CD4-positive, alpha-beta T cell (primary cell): Measurements from ENCODE around the gene ID4. TPM values are rescaled to one million over a fixed set of nuclear protein-coding genes. Genes with fewer than 3 reads are reported as not detected.

ENCODE experiments used
- ATAC-seq: fragments of 200-7000 bp; cut with Tn5 transposase; one replicate; pipeline ENCODE4 v1.10.0; 2022; ENCODE audit warnings: mild to moderate bottlenecking; ENCODE audit not compliant: poor library complexity
- CTCF ChIA-PET: fragments of 350-600 bp; sonication (Branson Sonifier 250); formaldehyde crosslinking; loops from one replicate; lab custom pipeline; 2021; ENCODE audit warnings: antibody characterized with exemption, inconsistent platforms; lab: Charles Lee
- POLR2A ChIA-PET: fragments of 350-600 bp; sonication (Branson Sonifier 250); formaldehyde crosslinking; loops from one replicate; lab custom pipeline; 2021; ENCODE audit warnings: antibody characterized with exemption, inconsistent platforms; lab: Charles Lee
- DNase-seq, 14 experiments: peaks; one replicate each; pipeline ENCODE4 v3.0.0-alpha.2; 2013 to 2020; ENCODE audit warnings: mixed read lengths in 2 of 14
- H3K27ac ChIP-seq, 2 donors: one replicate each; pipeline versions ENCODE4 v1.5.1 to v1.7.0; 2013; ENCODE audit warnings: low read length in 2 of 2, low read depth in 1 of 2, mild to moderate bottlenecking in 1 of 2
- H3K27me3 ChIP-seq, 2 experiments: 1 replicate in 1 of 2; 2 replicates in 1 of 2; pipeline versions ENCODE4 v1.6.1 to v1.7.0; 2013; ENCODE audit warnings: low read length in 2 of 2, control low read depth in 1 of 2, mild to moderate bottlenecking in 1 of 2, moderate library complexity in 1 of 2; ENCODE audit not compliant: insufficient read depth in 2 of 2, control insufficient read depth in 1 of 2
- H3K36me3 ChIP-seq: one replicate; pipeline ENCODE4 v1.6.1; 2013; ENCODE audit warnings: low read length, control low read depth; ENCODE audit not compliant: insufficient read depth
- H3K4me1 ChIP-seq: one replicate; pipeline ENCODE4 v1.6.1; 2013; ENCODE audit warnings: low read length, control low read depth; ENCODE audit not compliant: insufficient read depth
- H3K4me3 ChIP-seq: one replicate; pipeline ENCODE4 v1.5.1; 2013; ENCODE audit warnings: mild to moderate bottlenecking, low read length, moderate library complexity
- H3K9me3 ChIP-seq, 2 experiments: 1 replicate in 1 of 2; 2 replicates in 1 of 2; pipeline versions ENCODE4 v1.6.1 to v1.7.0; 2013; ENCODE audit warnings: low read length in 2 of 2, mild to moderate bottlenecking in 2 of 2, control low read depth in 1 of 2, moderate library complexity in 1 of 2; ENCODE audit not compliant: control insufficient read depth in 1 of 2, insufficient read depth in 1 of 2
- H3K27ac Mint-ChIP-seq: one replicate; pipeline ENCODE4 v1.8.0; 2020; ENCODE audit warnings: mixed read lengths
- H3K27me3 Mint-ChIP-seq: one replicate; pipeline ENCODE4 v1.8.0; 2021; ENCODE audit warnings: mixed read lengths
- H3K36me3 Mint-ChIP-seq: one replicate; pipeline ENCODE4 v1.8.0; 2021; ENCODE audit warnings: low read depth, mixed read lengths
- H3K4me1 Mint-ChIP-seq: one replicate; pipeline ENCODE4 v1.8.0; 2021; ENCODE audit warnings: low read depth, mixed read lengths
- H3K4me3 Mint-ChIP-seq: one replicate; pipeline ENCODE4 v1.8.0; 2020; ENCODE audit warnings: mild to moderate bottlenecking, mixed read lengths
- H3K9me3 Mint-ChIP-seq: one replicate; pipeline ENCODE4 v1.8.0; 2020; ENCODE audit warnings: mixed read lengths
- intact Hi-C, 2 experiments: fragments of 100-400 bp; cut with DNase I in 1 of 2; cut with micrococcal nuclease in 1 of 2; formaldehyde crosslinking; loops; one replicate each; pipeline versions ENCODE4 v1.15.1 to v1.9.0; 2023 to 2025; cut with DNase I, micrococcal nuclease
- total RNA-seq, 174 experiments: library from RNA in 2 of 174; stranded (reverse) in 2 of 174; gene quantifications; one replicate each; pipeline ENCODE4 v1.2.3 and lab custom pipeline; 2021 to 2026
- TF ChIP-seq, protein P1 (sequence below): fragments of 200-600 bp; IDR thresholded peaks from one replicate; pipeline ENCODE4 v1.8.0; 2022; ENCODE audit warnings: antibody characterized with exemption, mild to moderate bottlenecking

ID4 gene
- total RNA-seq, 2 experiments from 2014 or later: not detected

DNA sequence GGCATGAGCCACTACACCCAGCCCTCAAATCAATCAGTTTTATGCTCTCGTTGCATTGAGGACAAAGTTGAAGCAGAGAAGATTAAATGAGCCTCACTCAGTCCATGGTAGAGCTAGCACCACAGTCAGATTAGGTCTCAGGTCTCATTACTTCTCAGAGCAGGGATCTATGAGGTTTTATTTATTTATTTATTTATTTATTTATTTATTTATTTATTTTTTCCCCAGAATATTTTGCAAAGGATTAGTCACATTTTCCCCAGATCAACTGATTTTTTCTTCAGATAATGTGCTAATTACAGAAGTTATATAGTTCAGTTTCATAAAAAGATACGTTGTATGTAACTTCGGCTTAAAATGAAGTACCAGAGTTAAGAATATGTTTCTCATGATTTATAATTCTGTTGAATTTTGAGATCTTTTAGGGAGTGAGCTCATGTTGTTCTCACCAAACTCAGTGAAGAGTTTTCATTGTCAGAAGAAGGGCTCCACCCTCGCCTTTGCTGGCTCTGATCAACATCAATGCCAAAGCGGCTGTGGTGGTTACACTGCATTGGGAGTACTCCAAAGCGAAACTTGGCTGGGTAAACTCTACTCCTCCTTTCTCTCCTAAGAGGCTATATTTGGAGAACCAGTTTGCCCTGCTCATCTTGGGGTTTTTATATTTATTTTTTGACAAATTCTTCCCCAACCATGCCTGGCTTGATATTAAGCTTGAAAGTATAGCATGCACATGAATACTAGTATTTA is 12.9 kb upstream of the ID4 start:
- peaks cover 0 to 5% of the 10 kb centered on the region in 2 experiments for H3K9me3 ChIP-seq
- H3K4me1 Mint-ChIP-seq: no peaks in the 10 kb centered on the region
- H3K27ac Mint-ChIP-seq: no peak overlapping the region
- intact Hi-C loops: no loop called here
- no peaks in the 10 kb centered on the region for H3K27me3 ChIP-seq
- CTCF ChIA-PET: no interaction called here
- H3K4me1 ChIP-seq: no peaks in the 10 kb centered on the region
- DNase-seq (no peak), ATAC-seq (no peak)
- peaks cover 6% of the 10 kb centered on the region for H3K9me3 Mint-ChIP-seq
- H3K4me3 Mint-ChIP-seq: no peak overlapping the region
- POLR2A ChIA-PET: no interaction called here
- H3K27ac ChIP-seq: no peak overlapping the region
- TF ChIP-seq, protein P1, sequence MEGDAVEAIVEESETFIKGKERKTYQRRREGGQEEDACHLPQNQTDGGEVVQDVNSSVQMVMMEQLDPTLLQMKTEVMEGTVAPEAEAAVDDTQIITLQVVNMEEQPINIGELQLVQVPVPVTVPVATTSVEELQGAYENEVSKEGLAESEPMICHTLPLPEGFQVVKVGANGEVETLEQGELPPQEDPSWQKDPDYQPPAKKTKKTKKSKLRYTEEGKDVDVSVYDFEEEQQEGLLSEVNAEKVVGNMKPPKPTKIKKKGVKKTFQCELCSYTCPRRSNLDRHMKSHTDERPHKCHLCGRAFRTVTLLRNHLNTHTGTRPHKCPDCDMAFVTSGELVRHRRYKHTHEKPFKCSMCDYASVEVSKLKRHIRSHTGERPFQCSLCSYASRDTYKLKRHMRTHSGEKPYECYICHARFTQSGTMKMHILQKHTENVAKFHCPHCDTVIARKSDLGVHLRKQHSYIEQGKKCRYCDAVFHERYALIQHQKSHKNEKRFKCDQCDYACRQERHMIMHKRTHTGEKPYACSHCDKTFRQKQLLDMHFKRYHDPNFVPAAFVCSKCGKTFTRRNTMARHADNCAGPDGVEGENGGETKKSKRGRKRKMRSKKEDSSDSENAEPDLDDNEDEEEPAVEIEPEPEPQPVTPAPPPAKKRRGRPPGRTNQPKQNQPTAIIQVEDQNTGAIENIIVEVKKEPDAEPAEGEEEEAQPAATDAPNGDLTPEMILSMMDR: no peak
- no peaks in the 10 kb centered on the region for H3K36me3 ChIP-seq
- H3K36me3 Mint-ChIP-seq: no peaks in the 10 kb centered on the region
- no peak overlapping the region for H3K4me3 ChIP-seq
- peaks cover 7% of the 10 kb centered on the region for H3K27me3 Mint-ChIP-seq

DNA sequence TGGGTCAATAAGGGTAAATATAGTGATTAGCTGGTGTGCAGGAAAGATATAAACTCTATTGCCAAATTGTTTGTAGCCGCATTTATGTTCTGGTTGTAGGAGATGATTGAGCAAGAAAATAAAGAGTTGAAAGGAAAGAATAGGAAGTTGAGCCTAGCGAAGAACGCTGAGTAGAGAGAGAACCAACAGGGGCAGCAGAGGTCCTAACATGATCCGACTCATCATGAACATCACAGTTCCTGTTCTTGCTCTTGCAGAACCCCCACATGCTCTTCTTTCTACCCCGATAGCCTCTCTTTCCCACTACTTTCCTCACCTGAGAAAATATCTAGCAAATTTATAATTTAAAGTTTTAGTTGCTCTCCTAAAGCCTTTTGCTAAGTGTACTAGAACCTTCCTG is 9.9 kb upstream of the ID4 start:
- H3K9me3 Mint-ChIP-seq: peaks cover 6% of the 10 kb centered on the region
- Histone ChIP-seq H3K9me3 (peaks cover 0 to 5% of the 10 kb centered on the region in 2 experiments), H3K4me1 (no peaks in the 10 kb centered on the region), H3K27me3 (no peaks in the 10 kb centered on the region), H3K27ac (no peak overlapping the region), H3K36me3 (no peaks in the 10 kb centered on the region), H3K4me3 (no peak overlapping the region)
- intact Hi-C loops: no loop called here
- H3K27me3 Mint-ChIP-seq: peaks cover 14% of the 10 kb centered on the region
- DNase-seq (no peak), ATAC-seq (no peak)
- no peak overlapping the region for H3K4me3 Mint-ChIP-seq
- H3K4me1 Mint-ChIP-seq: no peaks in the 10 kb centered on the region
- ChIA-PET POLR2A (no interaction called here), CTCF (no interaction called here)
- TF ChIP-seq, protein P1: no peak
- H3K27ac Mint-ChIP-seq: no peak overlapping the region
- H3K36me3 Mint-ChIP-seq: no peaks in the 10 kb centered on the region

DNA sequence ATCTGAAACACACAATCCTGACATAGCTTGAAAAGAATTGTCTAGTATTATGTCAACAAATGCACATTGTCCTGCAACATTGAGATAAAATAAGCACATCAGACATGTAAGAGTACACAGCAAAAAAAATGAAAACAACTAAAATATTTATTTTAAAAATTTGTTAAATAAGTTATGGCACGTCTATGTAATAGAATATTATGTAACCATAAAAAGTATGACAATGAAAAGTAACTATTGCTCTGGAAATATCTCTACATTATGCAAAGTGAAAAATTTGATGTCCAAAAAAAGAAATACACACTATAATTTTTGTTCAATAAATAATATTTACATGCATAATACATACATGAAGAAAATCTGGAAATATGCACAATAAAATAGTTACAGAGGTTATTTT is 9.3 kb upstream of the ID4 start:
- no peaks in the 10 kb centered on the region for H3K4me1 ChIP-seq
- no peaks in the 10 kb centered on the region for H3K36me3 ChIP-seq
- CTCF ChIA-PET: no interaction called here
- Mint-ChIP-seq H3K27me3 (peaks cover 20% of the 10 kb centered on the region), H3K9me3 (peaks cover 5% of the 10 kb centered on the region), H3K36me3 (no peaks in the 10 kb centered on the region), H3K4me3 (no peak overlapping the region), H3K27ac (no peak overlapping the region), H3K4me1 (no peaks in the 10 kb centered on the region)
- H3K9me3 ChIP-seq: peaks cover 0 to 5% of the 10 kb centered on the region in 2 experiments
- intact Hi-C loops: no loop called here
- ATAC-seq (no peak), DNase-seq (no peak)
- no peaks in the 10 kb centered on the region for H3K27me3 ChIP-seq
- POLR2A ChIA-PET: no interaction called here
- no peak overlapping the region for H3K27ac ChIP-seq
- TF ChIP-seq, protein P1: no peak
- H3K4me3 ChIP-seq: no peak overlapping the region
